ENCODE data around the gene EEF2K.
"Not testable (repeated sequence)": the region's sequence is repeated elsewhere in the genome, so short reads cannot be mapped to it uniquely, and the experiment has no call there.

EEF2K gene

DNA sequence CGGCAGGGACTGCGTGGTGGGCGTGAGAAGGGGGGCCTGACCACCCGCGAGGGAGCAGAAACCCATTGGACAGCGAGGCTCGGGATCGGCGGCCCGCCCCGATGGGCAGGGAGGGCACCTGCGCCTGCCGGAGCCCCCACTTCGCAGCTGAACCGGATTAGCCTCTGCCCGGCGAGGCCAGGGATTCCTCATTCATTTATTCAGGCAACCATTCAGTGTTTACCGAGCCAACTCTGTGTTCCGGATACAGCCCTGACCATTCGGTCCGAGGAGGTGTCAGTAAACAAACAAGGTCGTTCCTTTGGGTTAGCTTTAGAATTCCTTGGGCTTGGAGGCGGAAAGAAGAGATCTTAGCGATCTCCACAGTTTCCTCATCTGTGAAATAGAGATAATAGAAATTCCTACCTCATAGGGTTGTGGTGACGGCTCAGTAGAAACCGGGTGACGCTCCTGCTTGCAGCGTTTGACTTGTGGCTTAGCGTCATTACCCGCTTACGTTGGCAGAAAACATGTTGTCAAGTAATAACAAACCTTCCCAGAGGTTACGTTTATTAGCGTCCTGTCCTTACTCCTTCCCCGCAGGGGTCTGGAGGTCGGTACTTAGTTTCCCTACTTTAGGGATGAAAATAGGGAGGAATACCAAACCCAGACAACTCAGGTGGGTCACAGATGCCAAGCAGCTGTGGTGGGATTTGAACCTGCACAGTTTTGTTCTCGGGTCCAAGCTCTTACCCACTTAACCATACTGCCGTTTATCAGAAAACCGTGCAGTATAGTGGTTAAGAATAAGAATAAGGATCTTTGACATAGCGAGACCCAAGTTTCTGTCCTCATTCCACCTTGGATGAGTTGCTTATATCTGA, 92.0 kb downstream of the EEF2K start:
- peak; percentile 82 to 88 for DNase-seq

DNA sequence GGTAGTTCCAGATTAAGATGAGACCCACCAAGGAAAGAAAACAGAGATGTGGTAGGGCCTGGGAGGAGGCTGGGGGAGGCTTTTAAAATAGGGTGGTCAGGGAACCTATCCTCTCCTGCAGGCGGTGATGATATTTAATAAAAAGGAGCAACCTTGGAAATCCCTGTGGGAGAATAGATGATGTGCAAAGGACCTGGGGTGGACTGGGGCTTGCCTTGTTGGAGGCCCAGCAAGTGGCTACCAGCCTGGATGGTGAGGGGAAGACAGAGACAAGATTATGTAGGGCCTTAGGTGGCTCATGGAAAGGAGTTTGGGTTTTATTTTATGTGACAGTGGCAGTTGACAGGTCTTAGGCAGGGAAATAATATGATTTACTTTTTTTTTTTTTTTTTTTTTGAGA, 93.0 kb downstream of the EEF2K start:
- no peak for DNase-seq

DNA sequence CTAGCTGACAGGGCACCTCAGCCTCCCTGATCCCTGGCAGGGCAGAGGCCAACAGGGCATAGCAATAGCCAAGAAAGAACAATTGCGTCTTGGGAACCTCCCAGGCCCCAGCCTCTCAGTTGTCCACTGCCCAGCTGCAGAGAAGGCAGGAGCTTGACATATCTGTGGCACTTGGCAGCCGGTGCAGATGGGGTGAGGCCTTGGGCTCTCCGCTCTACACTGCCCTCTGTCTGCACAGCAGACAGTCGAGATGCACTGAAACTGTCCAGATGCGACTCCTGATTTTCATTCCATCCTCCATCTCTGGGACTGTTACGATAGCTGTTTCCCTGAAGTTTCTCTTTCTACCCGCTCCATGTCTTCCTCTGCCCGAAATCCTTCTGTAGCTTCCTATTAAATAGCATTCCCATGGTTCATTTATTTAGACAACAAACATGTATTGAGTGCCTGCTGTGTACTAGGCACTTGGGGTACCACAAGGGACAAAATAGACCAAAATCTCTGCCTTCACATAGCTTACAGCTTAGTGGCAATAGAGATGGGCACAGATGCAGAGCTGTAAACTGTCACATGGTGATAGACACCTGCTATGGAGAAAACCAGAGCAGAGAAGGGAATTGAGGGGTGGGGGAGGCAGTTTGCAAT, 94.5 kb downstream of the EEF2K start:
- peak; percentile 28 to 54 for DNase-seq

DNA sequence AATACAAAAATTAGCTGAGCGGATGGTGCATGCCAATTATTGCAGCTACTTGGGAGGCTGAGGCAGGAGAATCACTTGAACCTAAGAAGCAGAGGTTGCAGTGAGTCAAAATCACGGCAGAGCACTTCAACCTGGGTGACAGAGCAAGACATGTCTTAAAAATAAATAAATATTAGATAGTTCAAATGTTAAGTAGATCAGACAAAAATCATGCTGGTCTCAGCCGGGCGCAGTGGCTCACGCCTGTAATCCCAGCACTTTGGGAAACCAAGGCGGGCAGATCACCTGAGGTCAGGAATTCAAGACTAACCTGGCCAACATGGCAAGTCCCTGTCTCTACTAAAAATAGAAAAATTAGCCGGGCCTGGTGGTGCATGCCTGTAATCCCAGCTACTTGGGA, 95.3 kb downstream of the EEF2K start:
- DNase-seq: not testable (repeated sequence)

DNA sequence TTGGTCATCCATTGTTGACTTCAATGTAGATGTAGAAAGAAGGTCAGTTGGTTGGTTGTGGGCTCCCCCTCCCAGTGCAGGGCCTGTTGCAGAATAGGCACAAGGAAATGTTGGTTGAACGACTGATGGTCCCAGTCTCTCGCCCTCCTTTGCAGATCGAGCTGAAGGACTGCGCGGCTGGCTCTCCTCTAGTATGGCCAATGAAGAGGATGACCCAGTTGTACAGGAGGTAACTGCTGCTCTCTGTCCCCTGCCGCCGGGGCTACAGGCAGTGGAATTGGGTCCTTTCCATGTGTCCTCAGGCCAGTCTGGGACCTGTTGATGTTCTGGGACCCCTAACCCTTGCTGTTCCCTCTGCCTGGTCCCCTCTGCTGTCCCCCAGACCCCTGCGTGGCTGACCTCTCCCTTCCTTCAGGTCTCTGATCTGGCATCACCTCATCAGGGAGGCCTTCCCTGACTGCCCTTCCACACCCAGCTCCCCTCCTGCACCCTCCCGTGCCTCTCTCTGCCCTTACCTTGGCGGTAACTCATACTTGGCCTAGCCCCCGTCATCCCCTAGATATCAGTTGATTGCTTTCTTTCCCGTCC, 96.8 kb downstream of the EEF2K start:
- no peak for DNase-seq

DNA sequence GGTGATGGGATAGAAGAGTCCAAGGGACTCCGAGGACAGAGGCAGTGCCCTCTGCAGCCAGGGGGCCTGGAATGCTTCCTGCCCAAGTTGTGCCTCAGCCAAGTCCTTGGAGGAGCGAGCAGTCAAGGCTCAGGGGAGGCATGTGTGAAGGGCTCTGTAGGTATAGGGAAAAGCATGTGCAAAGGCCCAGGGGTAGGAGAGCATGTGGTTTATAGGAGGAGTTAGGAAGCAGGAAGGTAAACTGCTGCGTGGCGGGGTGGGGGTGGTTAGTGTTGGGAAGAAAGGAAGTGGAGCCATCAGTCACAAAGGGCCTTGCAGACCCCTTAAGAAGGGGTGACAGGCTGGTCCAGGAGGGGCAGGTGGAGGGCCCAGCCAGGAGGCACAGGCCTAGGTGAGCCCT, 98.3 kb downstream of the EEF2K start:
- DNase-seq: no peak

DNA sequence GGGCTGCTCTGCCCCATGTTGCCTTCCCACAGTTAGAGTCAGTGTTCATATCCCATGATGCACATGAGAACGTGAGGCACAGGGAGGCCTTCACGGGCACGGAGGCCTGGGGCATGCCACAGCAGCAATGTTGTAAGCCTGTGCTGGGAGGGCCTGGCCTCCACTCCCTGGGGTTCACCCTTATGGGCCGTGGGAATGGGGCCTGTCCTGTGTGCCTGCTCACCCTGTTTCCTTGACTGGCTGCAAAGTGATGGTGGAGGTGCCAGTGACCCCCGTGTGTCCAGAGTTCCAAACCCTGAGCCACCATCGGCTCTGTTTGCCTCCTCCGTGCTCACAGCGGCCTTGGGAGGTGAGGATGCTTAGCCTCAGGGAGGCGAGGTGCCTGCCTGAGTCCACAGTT, 100.7 kb downstream of the EEF2K start:
- DNase-seq: no peak

DNA sequence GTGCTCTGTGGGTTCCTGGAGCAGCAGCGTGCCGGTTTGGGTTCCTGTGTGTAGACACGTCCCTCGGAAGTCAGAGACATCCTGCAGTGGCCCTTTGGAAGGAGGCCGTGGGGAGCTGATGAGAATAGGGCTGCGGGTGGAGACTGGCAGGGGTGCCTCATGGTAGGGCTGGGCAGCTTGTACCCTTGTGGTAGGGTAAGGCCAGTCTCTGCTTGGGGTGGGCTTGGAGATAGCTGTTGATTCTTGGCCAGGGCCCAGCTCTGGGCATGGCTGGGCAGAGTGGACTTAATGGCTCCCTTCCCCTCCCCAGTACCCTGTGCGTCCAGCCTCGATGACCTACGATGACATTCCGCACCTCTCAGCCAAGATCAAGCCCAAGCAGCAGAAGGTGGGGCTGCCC, 101.8 kb downstream of the EEF2K start:
- DNase-seq: no peak

DNA sequence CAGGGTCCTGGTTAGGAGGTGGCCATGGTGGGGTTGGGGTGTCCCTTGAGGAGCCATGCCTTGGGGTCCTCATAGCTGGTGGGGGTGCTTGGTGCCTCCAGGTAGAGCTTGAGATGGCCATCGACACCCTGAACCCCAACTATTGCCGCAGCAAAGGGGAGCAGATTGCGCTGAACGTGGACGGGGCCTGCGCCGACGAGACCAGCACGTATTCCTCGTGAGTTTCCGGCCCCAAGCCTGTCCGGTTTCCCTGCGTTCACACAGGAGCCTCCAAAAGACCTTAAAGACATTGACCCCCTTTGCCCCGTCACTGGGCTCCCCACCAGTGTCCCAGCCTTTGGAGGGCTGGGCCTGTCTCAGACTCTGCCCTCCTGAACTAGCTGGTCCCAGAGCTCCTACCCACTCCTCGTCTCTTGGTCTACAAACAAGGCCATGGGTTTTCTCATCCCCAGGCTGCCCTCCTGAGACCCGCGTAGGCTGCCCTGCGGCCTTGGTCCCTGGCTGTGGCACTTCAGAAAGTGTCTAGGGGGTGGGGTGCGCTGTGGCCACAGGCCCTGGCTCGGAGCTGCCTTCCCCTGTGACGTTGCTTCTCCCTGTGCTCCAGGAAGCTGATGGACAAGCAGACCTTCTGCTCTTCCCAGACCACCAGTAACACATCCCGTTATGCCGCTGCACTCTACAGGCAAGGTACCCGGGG, 102.9 kb downstream of the EEF2K start:
- no peak for DNase-seq

DNA sequence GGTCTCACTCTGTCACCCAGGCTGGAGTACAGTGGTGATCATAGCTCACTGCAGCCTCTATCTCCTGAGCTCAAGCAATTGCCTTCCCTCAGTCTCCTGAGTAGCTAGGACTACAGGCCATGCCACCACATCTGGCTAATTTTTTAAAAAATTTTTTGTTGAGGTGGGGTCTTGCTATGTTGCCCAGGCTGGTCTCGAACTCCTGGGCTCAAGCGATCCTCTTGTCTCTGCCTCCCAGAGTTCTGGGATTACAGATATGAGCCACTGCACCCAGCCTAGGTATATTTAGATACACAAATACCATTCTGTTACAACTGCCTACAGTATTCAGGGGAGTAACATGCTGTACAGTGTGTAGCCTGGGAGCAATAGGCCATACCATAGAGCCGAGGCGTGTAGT, 105.4 kb downstream of the EEF2K start:
- DNase-seq: no peak

DNA sequence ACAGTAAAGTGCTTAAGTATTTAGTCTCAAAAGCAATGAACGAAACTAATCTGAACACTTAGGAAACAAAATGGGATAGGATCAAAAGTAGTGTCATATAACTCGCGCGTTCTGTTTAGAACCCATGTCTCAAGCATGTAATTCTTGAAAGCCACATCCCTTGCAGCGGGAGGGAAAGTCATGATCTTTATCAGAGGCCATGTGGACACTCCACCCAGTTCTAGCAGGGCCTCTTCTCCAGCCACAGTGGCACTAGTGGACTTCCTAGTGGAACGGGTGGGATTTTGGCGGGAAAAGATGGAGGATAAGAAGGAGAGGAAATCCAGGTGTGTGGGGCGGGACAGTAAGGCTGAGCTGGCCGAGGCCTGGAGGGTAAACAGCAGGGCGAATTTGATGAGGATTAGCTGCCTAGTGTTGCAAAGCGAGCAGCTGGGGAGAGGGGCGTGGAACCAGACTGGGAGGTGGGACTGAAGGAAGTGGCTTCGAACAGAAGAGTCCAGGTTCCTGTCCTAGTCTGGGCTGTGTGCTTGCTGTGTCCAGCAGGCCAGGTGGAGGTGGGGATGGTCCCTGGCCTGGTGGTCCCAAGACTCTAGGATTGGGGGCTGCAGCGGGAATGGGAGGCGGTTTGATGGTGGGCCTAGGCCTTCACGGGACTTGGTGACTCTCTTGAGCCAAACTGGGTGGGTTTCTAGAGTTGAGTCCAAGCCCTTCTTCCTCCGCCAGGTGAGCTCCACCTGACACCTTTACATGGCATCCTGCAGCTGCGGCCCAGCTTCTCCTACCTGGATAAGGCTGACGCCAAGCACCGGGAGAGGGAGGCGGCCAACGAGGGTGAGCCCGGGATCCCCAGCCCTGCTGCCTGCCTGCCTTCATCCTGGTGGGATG, 107.1 kb downstream of the EEF2K start:
- no peak for DNase-seq

DNA sequence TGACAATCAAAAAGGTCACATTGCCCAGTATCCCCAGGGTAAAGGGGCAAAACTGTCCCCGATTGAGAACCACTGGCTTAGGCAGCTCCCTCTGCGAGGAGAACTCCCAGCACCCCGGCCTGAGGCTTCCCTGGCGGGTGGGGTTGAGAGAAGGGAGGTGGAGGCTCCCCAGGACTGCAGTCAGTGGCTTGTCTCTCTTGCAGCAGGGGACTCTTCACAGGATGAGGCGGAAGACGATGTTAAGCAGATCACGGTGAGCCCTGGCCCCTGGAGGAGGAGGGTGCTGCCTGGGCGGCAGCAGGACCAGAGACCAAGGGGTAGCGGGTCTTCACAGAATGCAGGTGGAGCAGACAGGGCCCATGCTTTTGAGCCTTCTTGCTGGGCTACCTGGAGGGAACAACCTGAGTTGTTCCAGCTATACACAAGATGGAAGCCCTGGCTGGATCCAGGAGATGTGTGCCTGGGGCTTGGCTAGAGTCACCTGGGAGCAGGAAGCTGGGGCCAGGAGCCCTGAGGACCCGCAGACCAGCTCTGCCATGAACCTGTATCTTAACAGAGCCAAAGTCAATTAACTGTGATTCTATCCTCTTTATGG, 107.9 kb downstream of the EEF2K start:
- no peak for DNase-seq

DNA sequence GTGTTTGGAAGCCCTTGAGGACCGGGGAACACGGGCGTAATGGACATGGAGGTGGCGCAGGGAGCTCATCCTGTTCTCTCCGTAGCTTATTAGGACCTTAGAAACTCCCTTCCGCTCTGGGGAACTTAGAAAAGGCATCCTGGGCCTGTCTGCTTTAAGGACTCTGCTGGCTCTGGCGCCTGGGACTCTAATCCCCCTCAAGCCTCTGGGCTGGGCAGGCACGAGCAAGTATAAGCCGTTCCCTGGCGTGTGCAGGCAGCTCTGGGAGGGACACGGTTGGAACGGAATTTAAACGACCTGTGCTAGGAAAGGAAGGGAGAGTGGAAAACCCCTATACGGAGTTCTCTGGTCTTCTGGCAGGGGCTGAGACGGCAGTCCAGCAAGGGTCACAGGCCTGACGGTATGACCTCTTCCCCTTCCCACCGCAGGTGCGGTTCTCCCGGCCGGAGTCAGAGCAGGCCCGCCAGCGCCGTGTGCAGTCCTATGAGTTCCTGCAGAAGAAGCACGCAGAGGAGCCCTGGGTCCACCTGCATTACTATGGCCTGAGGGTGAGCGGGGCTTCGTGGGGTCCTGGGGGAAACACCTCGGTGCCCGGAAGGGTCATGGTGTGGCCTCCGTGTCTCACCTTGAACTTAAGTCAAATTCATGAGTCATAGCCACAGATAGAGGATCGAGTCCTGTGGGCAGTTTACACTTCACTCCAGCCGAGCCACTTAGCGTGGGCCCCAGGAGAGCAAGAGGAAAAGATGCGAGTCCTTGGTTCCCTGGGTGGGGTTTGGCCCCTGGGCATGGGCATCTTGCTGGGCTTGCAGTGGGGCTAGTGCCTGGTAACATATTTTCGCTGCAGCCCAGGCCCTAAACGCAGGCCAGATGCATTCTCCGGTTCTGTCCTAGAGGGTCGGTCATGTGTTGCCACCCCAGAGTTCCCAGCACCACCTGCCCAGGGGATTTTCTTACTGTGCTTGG, 108.9 kb downstream of the EEF2K start:
- no peak for DNase-seq

DNA sequence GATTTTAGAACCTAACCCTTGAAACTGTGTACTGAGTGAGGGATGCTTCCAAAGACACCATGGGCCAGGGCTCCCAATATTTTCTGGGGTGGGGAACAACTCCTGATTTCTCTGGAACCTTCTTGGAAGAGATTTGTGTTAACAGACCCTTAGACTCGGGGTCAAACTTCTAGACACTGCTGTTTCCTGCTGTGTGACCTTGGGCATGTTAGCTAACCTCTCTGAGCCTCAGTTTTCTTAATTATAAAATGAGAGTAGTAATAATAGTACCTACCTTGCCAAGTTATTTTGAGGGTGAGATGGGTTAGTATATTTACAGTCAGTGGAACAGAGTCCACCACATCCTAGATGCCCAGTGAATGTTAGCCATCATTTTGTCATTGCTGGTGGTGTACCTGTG, 109.9 kb downstream of the EEF2K start:
- no peak for DNase-seq

DNA sequence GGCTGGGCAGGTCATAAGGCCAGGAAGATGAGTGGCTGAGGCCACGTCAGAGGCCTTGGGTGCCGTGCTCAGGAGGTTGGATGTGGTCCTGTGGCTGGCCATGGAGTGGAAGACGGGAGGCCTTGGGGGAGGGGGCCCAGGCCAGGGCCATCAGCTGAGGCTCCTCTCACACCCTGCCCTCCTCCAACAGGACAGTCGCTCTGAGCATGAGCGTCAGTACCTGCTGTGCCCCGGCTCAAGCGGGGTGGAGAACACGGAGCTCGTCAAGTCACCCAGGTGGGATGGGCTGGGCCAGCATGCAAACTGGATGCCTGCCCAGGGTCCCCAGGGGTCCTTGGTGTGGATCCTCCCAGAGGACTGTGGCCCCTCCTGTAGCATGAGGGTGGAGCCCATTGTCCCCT, 110.3 kb downstream of the EEF2K start:
- DNase-seq: no peak

DNA sequence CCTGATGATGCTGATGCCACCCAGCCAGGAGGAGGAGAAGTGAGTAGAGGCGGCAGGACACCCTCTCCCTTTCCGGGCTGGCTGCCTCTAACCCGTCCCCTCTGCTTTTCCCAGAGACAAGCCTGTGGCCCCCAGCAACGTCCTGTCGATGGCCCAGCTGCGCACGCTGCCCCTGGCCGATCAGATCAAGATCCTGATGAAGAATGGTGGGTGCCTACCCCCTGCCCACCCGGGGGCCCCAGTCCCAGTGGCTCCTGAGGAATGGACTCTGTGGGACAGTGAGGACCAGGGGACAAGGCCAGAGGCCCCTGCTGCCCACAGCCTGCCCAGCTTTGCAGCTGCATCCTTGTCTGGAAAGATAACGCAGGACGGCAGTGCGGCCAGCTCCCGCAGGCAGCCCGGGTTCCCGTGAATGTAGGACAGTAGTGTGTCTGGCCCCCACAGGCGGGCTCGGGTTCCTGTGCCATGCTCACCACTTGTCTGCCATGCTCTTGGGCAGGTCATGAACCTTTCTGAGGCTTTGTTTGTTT, 111.0 kb downstream of the EEF2K start:
- DNase-seq: no peak

DNA sequence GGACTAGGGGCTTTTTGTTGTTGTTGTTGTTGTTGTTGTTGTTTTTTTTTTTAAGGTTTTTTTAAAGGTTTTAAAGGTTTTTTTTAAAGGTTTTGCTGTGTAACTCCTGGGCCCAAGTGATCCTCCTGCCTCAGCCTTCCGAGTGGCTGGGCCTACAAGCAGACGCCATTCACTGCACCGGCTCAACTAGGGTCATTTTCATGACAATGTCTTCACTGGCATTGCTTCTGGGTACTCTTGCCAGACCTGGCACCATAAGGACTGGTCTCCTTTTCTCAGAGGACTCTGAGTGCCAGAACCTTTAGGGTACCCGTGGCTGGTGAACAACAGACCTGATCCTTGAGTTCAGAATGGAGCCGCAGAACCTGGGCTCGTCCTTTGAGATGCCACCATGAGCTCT, 111.5 kb downstream of the EEF2K start:
- DNase-seq: no peak

DNA sequence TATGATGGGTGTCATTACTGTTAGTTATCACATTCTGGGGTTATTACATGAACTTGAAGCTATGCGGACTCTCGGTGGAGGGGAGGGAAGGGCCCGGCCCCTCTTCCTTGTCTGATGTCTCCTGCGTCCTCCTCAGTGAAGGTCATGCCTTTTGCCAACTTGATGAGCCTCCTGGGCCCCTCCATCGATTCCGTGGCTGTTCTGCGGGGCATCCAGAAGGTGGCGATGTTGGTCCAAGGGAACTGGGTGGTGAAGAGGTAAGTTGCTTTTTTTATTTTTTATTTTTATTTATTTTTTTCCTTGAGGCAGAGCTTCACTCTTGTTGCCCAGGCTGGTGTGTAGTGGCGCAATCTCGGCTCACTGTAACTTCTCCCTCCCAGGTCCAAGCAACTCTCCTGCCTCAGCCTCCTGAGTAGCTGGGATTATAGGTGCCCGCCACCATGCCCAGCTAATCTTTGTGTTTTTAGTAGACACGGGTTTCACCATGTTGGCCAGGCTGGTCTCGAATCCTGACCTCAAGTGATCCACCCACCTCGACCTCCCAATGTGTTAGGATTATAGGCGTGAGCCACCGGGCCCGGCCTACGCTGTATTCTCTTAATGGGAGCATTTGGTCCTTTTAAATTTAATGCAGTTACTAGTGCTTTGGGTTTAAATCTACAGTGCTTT, 112.7 kb downstream of the EEF2K start:
- peak; percentile 50 to 69 for DNase-seq

DNA sequence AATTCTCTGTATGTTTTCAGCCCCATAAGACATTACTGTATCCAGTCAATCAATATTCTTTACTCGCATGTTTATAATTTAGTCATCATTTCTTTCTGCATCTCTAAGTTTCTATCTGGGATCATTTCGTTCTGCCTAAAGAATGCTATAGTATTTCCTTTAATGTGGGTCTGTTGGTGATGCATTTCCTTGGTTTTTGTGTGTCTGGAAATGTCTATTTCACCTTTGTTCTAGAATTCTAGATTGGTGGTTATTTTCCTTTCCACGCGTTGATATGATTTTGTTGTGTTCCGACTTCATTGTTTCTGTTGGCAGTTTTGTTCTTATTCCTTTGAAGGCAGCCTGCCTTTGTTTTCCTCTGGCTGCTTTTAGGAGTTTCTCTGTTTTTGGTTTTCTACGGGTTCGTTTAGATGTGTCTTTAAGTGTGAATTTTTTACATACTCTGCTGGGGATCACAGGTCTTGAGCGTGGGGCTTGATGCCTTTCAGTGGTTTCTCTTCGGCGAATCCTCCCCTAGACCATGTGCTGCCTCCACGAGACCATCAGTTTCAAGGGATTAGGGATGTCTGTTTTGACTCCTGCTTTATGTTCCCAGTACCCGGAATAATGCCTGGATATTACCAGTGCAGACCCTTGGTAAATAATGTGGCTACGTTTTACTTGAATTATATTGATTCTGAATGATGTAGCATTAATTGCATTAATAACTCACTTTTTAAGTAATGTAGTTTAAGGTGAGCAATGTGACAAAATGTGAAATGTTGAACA, 114.7 kb downstream of the EEF2K start:
- DNase-seq: no peak

All from CD4-positive, alpha-beta T cell treated with Interferon alpha-2 for 1 hour (primary cell).